Stimulated activated naive B cell treated with anti-CD40 and anti-IgM and Interleukin-4, amounts not matched to agents 10 μg/mL and 1 μg/mL and 100 μg/mL, for 72 hours (primary cell): ENCODE results near the gene CLEC16A.
"Not testable (repeated sequence)": the region's sequence is repeated elsewhere in the genome, so short reads cannot be mapped to it uniquely, and the experiment has no call there.

Experiments used
- ATAC-seq, 2 donors: fragments of 150-1000 bp; cut with Tn5 transposase; replicated peaks; 2 replicates each; pipeline ENCODE4 v1.10.0; 2021; ENCODE audit warnings: moderate library complexity in 1 of 2
- DNase-seq: peaks from one replicate; pipeline ENCODE4 v3.0.0; 2021
- H3K27ac Mint-ChIP-seq: one replicate; pipeline ENCODE4 v1.8.0; 2022; ENCODE audit warnings: mild to moderate bottlenecking, mixed read lengths
- H3K27me3 Mint-ChIP-seq, 2 donors: one replicate each; pipeline ENCODE4 v1.8.0; 2022; ENCODE audit warnings: mixed read lengths in 2 of 2
- H3K36me3 Mint-ChIP-seq, 2 donors: one replicate each; pipeline ENCODE4 v1.8.0; 2022; ENCODE audit warnings: mixed read lengths in 2 of 2, mild to moderate bottlenecking in 1 of 2
- H3K4me1 Mint-ChIP-seq, 2 donors: one replicate each; pipeline ENCODE4 v1.8.0; 2022; ENCODE audit warnings: mixed read lengths in 2 of 2, mild to moderate bottlenecking in 1 of 2
- H3K4me3 Mint-ChIP-seq, 2 donors: one replicate each; pipeline ENCODE4 v1.8.0; 2022; ENCODE audit warnings: mild to moderate bottlenecking in 2 of 2, mixed read lengths in 2 of 2, moderate library complexity in 1 of 2
- H3K9me3 Mint-ChIP-seq, 2 donors: one replicate each; pipeline ENCODE4 v1.8.0; 2022; ENCODE audit warnings: mixed read lengths in 2 of 2, mild to moderate bottlenecking in 1 of 2

Gene CLEC16A

DNA sequence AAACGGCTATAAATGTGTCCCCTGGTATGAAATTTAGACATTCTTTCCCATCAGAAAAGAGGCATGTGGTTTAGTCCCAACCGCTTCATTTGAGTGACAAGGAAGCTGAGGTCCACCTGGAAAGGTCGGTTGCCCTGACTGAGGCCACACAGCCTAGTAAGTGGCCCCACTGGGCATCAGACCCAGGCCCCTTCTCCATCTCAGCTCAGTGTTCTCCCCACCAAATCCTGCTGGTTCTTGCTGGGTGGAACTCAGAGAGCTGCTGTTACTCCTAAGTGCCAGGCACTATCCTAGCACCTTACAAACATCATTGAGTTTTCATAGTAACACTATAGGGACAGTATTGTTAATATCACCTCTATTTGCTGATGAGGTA lies 158.1 kb downstream of the CLEC16A start:
- Mint-ChIP-seq H3K27me3 (no peaks in the 10 kb centered on the region), H3K36me3 (peaks cover 43 to 68% of the 10 kb centered on the region in 2 donors), H3K4me3 (no peak overlapping the region), H3K9me3 (no peaks in the 10 kb centered on the region), H3K4me1 (peaks cover 52 to 88% of the 10 kb centered on the region in 2 donors), H3K27ac (peak overlapping the region; percentile 75)
- DNase-seq (no peak), ATAC-seq (no peak)

DNA sequence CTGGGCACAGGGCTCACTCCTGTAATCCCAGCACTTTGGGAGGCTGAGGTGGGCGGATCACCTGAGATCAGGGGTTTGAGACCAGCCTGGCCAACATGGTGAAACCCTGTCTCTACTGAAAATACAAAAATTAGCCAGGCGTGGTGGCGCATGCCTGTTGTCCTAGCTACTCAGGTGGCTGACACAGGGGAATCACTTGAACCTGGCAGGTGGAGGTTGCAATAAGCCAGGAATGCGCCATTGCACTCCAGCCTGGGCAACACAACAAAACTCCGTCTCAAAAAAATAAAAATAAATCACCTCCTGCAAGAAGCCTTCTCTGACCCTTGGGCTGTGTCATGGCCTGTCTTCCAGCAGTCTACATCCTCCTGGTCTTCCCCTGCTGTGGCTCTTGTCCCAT lies 158.9 kb downstream of the CLEC16A start:
- not testable (repeated sequence) for DNase-seq, H3K9me3 Mint-ChIP-seq, H3K4me3 Mint-ChIP-seq, H3K27me3 Mint-ChIP-seq, ATAC-seq
- Mint-ChIP-seq H3K4me1 (peaks cover 51 to 87% of the 10 kb centered on the region in 2 donors), H3K27ac (peak overlapping the region; percentile 87), H3K36me3 (peaks cover 41 to 69% of the 10 kb centered on the region in 2 donors)

DNA sequence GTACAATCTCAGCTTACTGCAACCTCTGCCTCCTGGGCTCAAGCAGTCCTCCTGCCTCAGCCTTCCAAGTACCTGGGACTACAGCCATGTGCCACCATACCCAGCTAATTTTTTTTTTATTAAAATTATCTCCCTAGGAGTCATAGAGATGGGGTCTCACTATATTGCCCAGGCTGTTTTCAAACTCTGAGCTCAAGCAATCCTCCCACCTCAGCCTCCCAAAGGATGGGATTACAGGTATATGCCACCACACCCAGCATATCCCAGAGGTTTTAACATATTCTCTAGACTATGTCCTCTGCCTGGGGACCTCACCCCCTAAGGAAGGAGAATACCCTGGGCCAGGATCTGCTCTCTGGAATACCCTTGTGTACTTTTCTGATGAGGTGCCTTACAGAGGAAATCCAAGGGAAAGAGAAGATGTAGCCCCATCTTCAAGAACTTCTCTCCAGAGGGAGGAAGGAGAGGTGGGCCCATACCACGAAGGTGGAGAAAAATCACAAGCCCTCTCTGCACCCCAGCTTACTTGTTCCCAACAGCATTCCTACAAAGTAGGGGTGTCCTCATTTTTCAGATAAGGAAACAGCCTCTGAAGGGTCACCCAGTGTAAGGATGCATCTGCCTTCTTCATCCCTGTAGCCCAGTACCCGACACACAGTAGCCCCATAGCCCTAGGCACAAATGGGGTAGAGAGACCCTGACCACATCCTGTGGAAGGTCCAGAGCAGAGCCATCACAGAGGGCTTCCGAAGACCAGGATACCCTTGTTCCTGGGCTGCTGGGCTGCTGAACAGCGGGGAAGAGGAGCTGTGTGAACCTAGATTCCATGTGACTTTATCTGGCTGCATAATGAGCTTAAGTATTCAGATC lies 160.0 kb downstream of the CLEC16A start:
- Mint-ChIP-seq H3K9me3 (no peaks in the 10 kb centered on the region), H3K27ac (peak overlapping the region; percentile 94)

DNA sequence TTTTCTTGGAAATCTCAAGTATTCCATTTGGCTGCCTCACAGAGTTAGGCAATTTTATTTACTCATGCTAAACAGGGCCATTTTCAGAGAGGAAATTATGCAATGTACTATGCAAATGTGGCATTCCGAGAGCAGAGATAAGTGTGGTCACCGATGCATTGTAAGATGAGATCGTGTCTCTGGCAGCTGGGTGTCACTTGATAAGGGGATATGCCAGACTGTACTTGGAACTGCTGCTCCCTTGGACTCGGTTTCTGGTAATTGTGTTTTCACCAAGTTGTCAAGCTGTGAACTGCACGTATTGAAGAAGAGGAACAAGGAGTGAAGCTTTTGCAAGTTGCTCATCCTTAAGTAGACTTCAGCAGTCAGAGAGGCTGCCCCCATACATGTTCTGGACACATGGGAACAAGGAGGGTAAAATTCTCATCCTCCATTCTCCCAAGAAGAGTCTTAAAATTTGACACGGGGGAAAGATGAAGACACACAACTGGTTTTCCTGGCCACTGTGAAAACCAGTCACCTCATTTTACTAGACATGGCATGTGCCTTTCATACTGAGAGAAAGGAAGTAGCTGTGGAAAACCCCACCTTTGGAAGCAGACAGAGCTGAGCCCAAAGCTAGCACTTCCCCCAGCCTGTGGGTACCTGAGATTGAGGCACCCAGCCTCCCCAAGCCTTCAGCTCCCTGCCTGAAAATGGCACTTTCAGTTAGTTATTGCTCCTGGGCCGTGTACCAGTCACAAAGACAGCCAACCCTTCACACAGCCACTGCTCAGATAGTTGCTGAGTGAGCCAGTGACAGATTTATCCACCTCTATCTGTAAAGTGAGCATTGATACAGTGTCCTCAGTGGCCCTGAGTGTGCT lies 160.9 kb downstream of the CLEC16A start:
- Mint-ChIP-seq H3K27me3 (no peaks in the 10 kb centered on the region), H3K9me3 (no peaks in the 10 kb centered on the region), H3K4me3 (peak overlapping the region; percentile 28 to 50), H3K4me1 (peaks cover 40 to 80% of the 10 kb centered on the region in 2 donors), H3K36me3 (peaks cover 42 to 67% of the 10 kb centered on the region in 2 donors), H3K27ac (peak overlapping the region; percentile 94)
- DNase-seq, result peak; percentile 53
- peak; percentile 88 to 90 for ATAC-seq

More for the DNA sequence above, 160.0 kb downstream of the CLEC16A start:
- DNase-seq (no peak), ATAC-seq (peak; percentile 3 to 4)
- Mint-ChIP-seq H3K27me3 (no peaks in the 10 kb centered on the region), H3K36me3 (peaks cover 44 to 67% of the 10 kb centered on the region in 2 donors), H3K4me1 (peaks cover 45 to 84% of the 10 kb centered on the region in 2 donors), H3K4me3 (peak overlapping the region; percentile 4 to 50)

DNA sequence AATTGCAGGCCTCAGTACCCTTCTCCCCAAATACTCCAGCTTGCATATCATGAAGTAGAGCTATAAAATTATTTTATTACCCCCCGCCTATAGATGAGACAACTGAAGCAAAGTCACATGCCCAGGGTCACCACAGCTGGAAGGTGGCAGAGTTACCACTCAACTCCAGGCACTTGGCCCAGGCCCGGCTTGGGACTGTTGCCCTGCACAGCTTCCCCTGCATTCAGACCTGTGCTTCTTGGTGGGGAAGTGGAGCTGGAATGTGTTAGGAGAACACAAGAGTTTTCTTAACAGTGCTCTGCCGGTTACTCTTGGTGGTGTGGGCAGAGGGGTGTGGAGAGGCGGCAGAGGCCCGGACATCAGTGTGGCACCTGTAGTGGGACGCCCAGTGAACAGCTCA lies 162.4 kb downstream of the CLEC16A start:
- H3K27ac Mint-ChIP-seq, result peak overlapping the region; percentile 31
- no peaks in the 10 kb centered on the region for H3K9me3 Mint-ChIP-seq
- H3K4me1 Mint-ChIP-seq, result peaks cover 34 to 66% of the 10 kb centered on the region in 2 donors
- H3K36me3 Mint-ChIP-seq, result peaks cover 46 to 74% of the 10 kb centered on the region in 2 donors
- H3K4me3 Mint-ChIP-seq, result no peak overlapping the region
- H3K27me3 Mint-ChIP-seq, result no peaks in the 10 kb centered on the region
- DNase-seq, result no peak
- ATAC-seq, result no peak

DNA sequence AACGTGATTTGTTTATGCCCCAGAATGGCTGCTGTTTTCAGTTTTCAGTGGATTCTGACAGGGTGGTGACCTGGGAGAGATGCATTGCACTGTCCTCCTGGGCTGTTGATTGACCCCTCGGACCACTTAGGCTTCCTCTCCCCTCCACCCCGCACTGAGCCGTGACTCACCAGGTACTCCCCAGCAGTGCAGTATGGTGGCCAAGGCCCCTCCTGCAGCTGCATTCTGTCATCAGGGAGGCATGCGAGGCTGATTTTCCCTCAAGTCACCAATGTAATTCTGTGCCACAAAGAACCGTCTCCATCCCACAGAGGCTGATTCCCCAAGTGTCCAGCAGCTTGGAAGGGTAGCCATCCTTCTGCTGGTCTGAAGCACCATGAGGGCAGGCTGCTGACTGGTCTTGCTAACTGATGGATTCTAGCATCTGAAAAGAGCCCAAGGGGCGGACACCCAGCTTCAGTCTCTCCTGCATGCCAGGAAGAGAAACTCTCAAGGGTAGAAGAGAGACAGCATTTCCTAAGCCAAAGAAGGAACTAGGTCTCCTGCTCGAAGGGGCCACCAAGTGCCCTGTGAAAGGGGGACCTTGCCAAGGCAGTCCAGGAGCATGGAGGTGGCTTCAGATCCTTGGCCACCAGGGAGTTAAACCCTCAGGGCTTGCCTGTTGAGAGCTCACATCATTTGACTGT lies 163.6 kb downstream of the CLEC16A start:
- Mint-ChIP-seq H3K27ac (peak overlapping the region; percentile 34), H3K4me3 (no peak overlapping the region), H3K9me3 (no peaks in the 10 kb centered on the region), H3K36me3 (peaks cover 42 to 70% of the 10 kb centered on the region in 2 donors), H3K27me3 (no peaks in the 10 kb centered on the region), H3K4me1 (peaks cover 30 to 61% of the 10 kb centered on the region in 2 donors)
- no peak for ATAC-seq
- no peak for DNase-seq

DNA sequence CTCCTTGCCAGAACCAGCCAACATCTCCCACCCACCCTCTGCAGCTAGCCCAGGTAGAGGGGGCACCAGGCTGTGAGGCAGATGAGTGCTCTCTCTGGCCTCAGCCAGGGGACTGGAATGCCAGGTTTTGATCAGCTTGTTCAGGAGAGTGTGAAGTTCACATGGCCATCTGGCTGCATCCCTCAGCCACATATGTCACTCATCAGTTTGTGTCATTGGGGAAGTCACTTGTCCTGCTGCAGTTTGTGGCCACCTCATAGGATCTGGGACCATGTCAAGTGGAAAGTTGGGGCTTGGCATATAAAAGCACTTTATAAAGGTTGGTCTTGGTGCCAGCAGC lies 164.1 kb downstream of the CLEC16A start:
- no peak overlapping the region for H3K4me3 Mint-ChIP-seq
- ATAC-seq, result no peak
- no peaks in the 10 kb centered on the region for H3K9me3 Mint-ChIP-seq
- H3K4me1 Mint-ChIP-seq, result peaks cover 32 to 61% of the 10 kb centered on the region in 2 donors
- H3K27me3 Mint-ChIP-seq, result no peaks in the 10 kb centered on the region
- DNase-seq, result no peak
- H3K27ac Mint-ChIP-seq, result no peak overlapping the region
- H3K36me3 Mint-ChIP-seq, result peaks cover 43 to 67% of the 10 kb centered on the region in 2 donors

DNA sequence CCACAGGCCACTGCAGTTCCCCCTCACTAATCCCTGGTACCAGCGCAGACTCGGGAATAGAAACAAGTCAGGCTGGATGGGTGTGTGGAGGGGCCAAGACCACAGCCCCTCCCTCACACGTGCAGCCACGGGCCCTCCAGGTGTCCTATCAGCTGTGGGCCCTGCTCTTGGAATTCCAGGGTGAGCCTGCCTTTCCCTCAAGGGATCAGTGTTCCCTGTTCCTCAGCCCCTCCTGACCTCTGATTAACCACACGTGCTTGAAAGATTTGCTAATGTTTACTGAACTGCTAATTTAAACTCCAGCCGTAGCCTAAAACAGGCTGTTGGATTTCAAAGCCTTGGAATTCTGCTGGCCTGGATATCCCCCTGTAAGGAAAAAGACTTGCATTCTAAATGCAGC lies 165.2 kb downstream of the CLEC16A start:
- H3K4me1 Mint-ChIP-seq, result peaks cover 30 to 60% of the 10 kb centered on the region in 2 donors
- peak overlapping the region; percentile 75 for H3K27ac Mint-ChIP-seq

DNA sequence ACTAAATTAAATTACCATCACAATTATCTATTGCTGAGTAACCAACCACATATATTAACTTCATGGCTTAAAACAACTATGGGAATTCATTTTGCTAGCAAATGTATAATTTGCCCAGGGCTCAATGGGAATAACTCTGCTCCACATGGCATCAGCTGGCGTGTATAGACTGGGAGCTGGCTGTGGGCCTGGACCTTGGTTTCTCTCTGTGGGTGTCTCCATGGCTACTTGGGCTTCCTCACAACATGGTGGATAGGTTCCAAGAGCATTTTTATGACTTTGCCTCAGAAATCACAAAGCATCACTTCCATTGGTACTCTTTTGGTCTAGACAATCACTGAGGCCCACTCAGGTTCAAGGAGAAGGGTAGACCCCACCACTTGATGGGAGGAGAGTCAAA lies 166.8 kb downstream of the CLEC16A start:
- Mint-ChIP-seq H3K4me1 (peaks cover 17 to 49% of the 10 kb centered on the region in 2 donors), H3K4me3 (no peak overlapping the region), H3K9me3 (no peaks in the 10 kb centered on the region), H3K36me3 (peaks cover 47 to 59% of the 10 kb centered on the region in 2 donors), H3K27ac (no peak overlapping the region), H3K27me3 (no peaks in the 10 kb centered on the region)
- DNase-seq (no peak), ATAC-seq (no peak)

More for the DNA sequence above, 165.2 kb downstream of the CLEC16A start:
- Mint-ChIP-seq H3K27me3 (no peaks in the 10 kb centered on the region), H3K9me3 (no peaks in the 10 kb centered on the region), H3K4me3 (no peak overlapping the region), H3K36me3 (peaks cover 39 to 58% of the 10 kb centered on the region in 2 donors)
- ATAC-seq (no peak), DNase-seq (no peak)

DNA sequence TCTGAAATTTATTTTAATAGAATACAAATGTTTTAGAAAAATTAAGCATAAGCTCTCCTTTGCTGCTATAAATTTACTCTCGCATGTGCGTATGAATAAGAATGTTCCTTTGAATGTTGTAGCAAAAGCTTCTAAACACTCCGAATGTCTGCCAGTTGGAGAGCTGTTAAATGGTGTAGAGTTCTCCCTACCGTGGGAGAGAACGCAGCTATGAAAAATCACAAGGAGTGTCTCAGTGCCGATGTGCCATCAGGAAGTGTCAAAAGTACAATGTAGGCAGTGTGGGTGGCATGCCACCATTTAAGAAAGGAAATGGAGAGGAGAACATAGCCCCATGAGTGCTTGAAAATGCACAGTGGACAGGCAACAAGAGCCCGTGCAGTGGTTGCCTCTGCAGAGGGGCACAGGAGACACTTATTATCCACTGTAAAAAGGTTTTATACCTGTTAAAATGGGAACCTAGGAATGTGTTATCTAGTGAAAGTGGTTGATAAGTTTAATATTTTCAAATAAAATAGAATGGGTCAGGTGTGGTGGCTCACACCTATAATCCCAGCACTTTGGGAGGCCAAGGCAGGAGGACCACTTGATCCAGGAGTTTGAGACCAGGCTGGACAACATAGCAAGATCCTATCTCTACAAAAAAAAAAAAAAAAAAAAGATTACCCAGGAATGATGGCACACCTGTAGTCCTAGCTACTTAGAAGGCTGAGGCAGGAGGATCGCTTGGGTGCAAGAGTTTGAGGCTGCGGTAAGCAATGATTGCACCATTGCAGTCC lies 167.7 kb downstream of the CLEC16A start:
- no peak for ATAC-seq
- Mint-ChIP-seq H3K4me1 (peaks cover 19 to 40% of the 10 kb centered on the region in 2 donors), H3K27me3 (no peaks in the 10 kb centered on the region), H3K27ac (no peak overlapping the region), H3K9me3 (no peaks in the 10 kb centered on the region), H3K4me3 (no peak overlapping the region), H3K36me3 (peaks cover 54 to 63% of the 10 kb centered on the region in 2 donors)
- no peak for DNase-seq

DNA sequence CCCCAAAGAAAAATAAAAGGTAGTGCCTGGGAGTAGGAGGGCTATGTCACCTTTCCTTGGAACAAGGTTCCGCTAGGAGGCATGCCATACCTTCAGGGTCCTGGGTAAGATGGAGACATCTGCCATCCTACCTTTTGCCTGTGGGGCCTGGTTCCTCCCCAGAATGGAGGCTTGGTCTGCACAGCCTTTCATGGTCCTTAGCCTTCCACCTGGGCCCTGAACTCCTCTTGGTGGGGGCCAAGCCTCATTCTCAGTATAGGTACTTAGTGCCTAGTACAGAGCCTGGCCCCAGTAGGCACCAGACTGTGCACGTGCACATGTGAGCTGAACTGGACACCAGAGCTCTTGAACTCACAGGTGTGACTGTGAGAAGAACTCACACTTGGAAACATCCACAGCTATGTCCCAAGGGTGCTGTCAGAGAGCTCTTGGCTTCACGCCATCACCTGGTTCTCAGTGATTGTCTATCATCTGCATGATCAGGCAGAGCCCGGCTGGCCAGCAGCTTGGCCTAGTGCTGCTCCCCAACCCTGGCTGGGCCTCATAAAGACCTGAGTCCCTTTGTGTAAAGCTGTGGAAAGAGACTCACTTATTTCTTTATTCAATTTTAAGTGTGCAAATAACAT lies 168.5 kb downstream of the CLEC16A start:
- no peak for DNase-seq
- Mint-ChIP-seq H3K4me1 (peaks cover 21 to 45% of the 10 kb centered on the region in 2 donors), H3K27ac (peak overlapping the region; percentile 47), H3K27me3 (no peaks in the 10 kb centered on the region), H3K4me3 (no peak overlapping the region), H3K36me3 (peaks cover 58 to 61% of the 10 kb centered on the region in 2 donors), H3K9me3 (no peaks in the 10 kb centered on the region)
- peak; percentile 29 to 38 for ATAC-seq

DNA sequence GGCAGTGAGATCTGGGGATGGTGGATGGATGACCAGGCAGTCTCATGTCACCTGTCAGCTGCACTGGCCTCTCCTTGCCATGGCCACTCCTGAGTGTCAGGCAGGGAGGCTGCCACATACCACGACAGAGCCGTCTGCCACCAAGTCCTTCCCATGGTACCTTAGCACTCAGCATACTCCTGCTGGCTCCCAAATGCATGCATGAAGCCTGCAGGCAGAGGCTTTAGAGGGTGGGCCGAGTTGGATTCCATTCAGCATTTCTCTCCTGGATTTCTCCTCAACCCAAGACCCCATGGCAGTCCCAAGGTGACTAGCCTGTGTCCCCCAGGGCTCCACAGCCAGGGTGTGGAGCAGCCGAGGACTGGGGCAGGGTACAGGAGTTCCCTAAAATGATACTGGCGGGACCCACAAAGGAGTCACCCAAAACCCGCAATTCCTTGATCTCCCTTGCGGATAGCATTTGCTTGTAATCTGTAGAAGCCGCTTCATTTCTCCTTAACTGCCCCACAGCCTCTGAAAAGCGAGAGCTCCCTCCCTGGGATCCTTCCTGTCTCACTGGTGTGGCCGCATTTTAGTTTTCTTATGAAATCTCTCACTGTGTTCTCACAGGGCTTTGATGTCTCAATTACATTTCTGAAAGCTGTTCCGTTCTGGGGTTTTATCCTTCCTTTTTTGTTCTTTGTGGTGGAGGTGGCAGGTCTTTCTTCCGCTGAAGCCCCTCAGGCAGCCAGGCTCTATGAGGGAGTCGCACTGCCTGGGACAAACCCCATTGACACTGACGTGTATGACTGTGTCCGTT lies 170.2 kb downstream of the CLEC16A start:
- H3K9me3 Mint-ChIP-seq, result peaks cover 0 to 2% of the 10 kb centered on the region in 2 donors
- H3K27me3 Mint-ChIP-seq, result no peaks in the 10 kb centered on the region
- no peak for DNase-seq
- H3K27ac Mint-ChIP-seq, result peak overlapping the region; percentile 45
- peaks cover 32 to 49% of the 10 kb centered on the region in 2 donors for H3K4me1 Mint-ChIP-seq
- H3K36me3 Mint-ChIP-seq, result peaks cover 64 to 67% of the 10 kb centered on the region in 2 donors
- ATAC-seq, result no peak
- no peak overlapping the region for H3K4me3 Mint-ChIP-seq
